Endodermal cell (in vitro differentiated cells): ENCODE results near the gene AKAP11. TPM values are rescaled to one million over a fixed set of nuclear protein-coding genes. Genes with fewer than 3 reads are reported as not detected.

Experiments
- DNase-seq: peaks from one replicate; pipeline ENCODE4 v3.0.0-alpha.2; 2017
- H3K27ac ChIP-seq: 2 replicates; pipeline ENCODE4 v1.5.1; 2013; ENCODE audit warnings: mild to moderate bottlenecking, low read depth, low read length, moderate library complexity
- H3K27me3 ChIP-seq: 2 replicates; pipeline ENCODE4 v1.6.1; 2013; ENCODE audit warnings: mild to moderate bottlenecking, low read length, moderate library complexity; ENCODE audit not compliant: insufficient read depth, control insufficient read depth, poor library complexity, severe bottlenecking
- H3K36me3 ChIP-seq: 2 replicates; pipeline ENCODE4 v1.7.0; 2013; ENCODE audit warnings: mild to moderate bottlenecking, low read length, moderate library complexity; ENCODE audit not compliant: control insufficient read depth, insufficient read depth
- H3K4me1 ChIP-seq: one replicate; pipeline ENCODE4 v1.7.0; 2013; ENCODE audit warnings: low read length; ENCODE audit not compliant: control insufficient read depth, insufficient read depth
- H3K4me3 ChIP-seq: 2 replicates; pipeline ENCODE4 v1.5.1; 2013; ENCODE audit warnings: mild to moderate bottlenecking, low read length, moderate library complexity
- H3K9ac ChIP-seq: 2 replicates; pipeline ENCODE4 v1.6.1; 2013; ENCODE audit warnings: mild to moderate bottlenecking, low read length, moderate library complexity; ENCODE audit not compliant: poor library complexity, severe bottlenecking; ENCODE audit errors: extremely low read depth
- H3K9me3 ChIP-seq: 2 replicates; pipeline ENCODE4 v1.6.1; 2013; ENCODE audit warnings: mild to moderate bottlenecking, low read length, moderate library complexity; ENCODE audit not compliant: control insufficient read depth
- H3K27ac Mint-ChIP-seq: 2 replicates; pipeline ENCODE4 v1.8.0; 2020; ENCODE audit warnings: mixed read lengths
- H3K27me3 Mint-ChIP-seq: 2 replicates; pipeline ENCODE4 v1.8.0; 2021; ENCODE audit warnings: mild to moderate bottlenecking, mixed read lengths; ENCODE audit not compliant: insufficient read depth
- H3K36me3 Mint-ChIP-seq: 2 replicates; pipeline ENCODE4 v1.8.0; 2020; ENCODE audit warnings: low read depth, mixed read lengths
- H3K4me1 Mint-ChIP-seq: 2 replicates; pipeline ENCODE4 v1.8.0; 2020; ENCODE audit warnings: mixed read lengths
- H3K4me3 Mint-ChIP-seq: 2 replicates; pipeline ENCODE4 v1.8.0; 2020; ENCODE audit warnings: mild to moderate bottlenecking, moderate library complexity, mixed read lengths
- H3K9me3 Mint-ChIP-seq: 2 replicates; pipeline ENCODE4 v1.8.0; 2020; ENCODE audit warnings: mild to moderate bottlenecking, mixed read lengths
- WGBS, 2 experiments: methylation state at CpG; one replicate each; pipeline versions ENCODE4 v1.1.5 to v1.1.7; 2013; ENCODE audit warnings: missing lambda C conversion rate in 2 of 2, mixed read lengths in 1 of 2; ENCODE audit not compliant: insufficient coverage in 1 of 2, insufficient read length in 1 of 2; 5-methylcytosine and 5-hydroxymethylcytosine counted together
- total RNA-seq, 2 donors: library from RNA; stranded (reverse); fragmentation: NEBNext Ultra II Directional in 1 of 2; extraction: Animal tissue kit (Norgen Biotek cat#: 25700) in 1 of 2; gene quantifications; 2 replicates in 1 of 2; 3 replicates in 1 of 2; pipeline ENCODE4 v1.2.1, GENCODE V29; 2021
- TF ChIP-seq, protein P1 (sequence below): fragments of 200-600 bp; sonication (generic); conservative IDR thresholded peaks from 2 replicates; pipeline ENCODE4 v1.5.0; 2021; ENCODE audit warnings: antibody characterized with exemption, mild to moderate bottlenecking

The AKAP11 gene
- total RNA-seq, 2 donors from 2014 or later: 16.9 to 17.6 TPM

DNA sequence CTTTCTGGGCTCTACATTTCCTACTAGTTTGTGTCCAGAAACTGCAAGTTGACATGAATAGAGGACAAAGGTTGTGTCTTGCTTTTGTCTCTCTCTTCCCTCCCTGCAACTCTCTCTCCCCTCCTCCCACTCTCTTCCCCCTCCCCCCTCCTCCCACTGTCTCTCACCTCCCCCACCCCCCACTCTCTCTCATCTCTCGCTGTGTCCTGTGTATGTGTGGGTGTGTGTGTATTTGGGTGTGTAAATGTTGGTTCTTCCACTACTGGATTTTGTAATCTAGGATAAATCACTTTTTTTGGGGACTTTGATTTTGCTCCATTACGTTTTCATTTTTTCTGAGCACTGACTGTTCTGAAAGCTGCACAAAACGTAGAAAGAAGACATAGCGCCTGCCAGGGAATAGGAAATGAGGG is 48.4 kb downstream of the AKAP11 start:
- 43 to 55% methylated on average over 3 of the region's 4 CpGs for WGBS, 2 experiments

DNA sequence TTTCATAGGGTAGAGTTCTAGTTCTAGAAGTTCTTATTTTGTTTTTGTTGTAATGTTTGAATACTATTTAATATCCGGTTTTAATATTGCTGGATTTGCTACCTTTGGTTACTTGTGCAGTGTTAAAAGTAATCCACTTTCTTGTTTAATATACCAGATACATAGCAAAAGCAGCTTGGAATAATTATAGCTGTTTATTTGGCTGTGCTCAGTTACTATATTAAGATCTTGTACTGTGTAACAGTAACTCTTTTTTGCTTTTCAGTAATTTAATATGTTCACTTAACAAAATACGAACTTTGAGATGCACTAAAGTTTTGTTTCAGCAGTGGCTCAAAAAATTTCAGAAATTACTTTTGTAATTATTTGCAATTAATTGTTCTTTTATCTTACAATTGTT is 50.9 kb downstream of the AKAP11 start:
- H3K27me3 ChIP-seq: no peaks in the 10 kb centered on the region
- TF ChIP-seq, protein P1, sequence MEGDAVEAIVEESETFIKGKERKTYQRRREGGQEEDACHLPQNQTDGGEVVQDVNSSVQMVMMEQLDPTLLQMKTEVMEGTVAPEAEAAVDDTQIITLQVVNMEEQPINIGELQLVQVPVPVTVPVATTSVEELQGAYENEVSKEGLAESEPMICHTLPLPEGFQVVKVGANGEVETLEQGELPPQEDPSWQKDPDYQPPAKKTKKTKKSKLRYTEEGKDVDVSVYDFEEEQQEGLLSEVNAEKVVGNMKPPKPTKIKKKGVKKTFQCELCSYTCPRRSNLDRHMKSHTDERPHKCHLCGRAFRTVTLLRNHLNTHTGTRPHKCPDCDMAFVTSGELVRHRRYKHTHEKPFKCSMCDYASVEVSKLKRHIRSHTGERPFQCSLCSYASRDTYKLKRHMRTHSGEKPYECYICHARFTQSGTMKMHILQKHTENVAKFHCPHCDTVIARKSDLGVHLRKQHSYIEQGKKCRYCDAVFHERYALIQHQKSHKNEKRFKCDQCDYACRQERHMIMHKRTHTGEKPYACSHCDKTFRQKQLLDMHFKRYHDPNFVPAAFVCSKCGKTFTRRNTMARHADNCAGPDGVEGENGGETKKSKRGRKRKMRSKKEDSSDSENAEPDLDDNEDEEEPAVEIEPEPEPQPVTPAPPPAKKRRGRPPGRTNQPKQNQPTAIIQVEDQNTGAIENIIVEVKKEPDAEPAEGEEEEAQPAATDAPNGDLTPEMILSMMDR: no peak
- no peak overlapping the region for H3K27ac Mint-ChIP-seq

More for the DNA sequence above, 48.4 kb downstream of the AKAP11 start:
- H3K27me3 Mint-ChIP-seq: no peaks in the 10 kb centered on the region
- peaks cover 36% of the 10 kb centered on the region for H3K4me1 Mint-ChIP-seq
- TF ChIP-seq, protein P1: no peak
- no peaks in the 10 kb centered on the region for H3K9me3 Mint-ChIP-seq
- H3K27ac ChIP-seq: peak overlapping the region; percentile 27
- peak overlapping the region; percentile 88 for H3K27ac Mint-ChIP-seq
- DNase-seq: peak; percentile 63
- peaks cover 3% of the 10 kb centered on the region for H3K36me3 ChIP-seq
- H3K9me3 ChIP-seq: no peaks in the 10 kb centered on the region
- no peaks in the 10 kb centered on the region for H3K36me3 Mint-ChIP-seq
- H3K4me1 ChIP-seq: peaks cover 7% of the 10 kb centered on the region
- no peaks in the 10 kb centered on the region for H3K27me3 ChIP-seq
- peak overlapping the region; percentile 26 for H3K9ac ChIP-seq
- H3K4me3 ChIP-seq: peak overlapping the region; percentile 66
- peak overlapping the region; percentile 33 for H3K4me3 Mint-ChIP-seq

DNA sequence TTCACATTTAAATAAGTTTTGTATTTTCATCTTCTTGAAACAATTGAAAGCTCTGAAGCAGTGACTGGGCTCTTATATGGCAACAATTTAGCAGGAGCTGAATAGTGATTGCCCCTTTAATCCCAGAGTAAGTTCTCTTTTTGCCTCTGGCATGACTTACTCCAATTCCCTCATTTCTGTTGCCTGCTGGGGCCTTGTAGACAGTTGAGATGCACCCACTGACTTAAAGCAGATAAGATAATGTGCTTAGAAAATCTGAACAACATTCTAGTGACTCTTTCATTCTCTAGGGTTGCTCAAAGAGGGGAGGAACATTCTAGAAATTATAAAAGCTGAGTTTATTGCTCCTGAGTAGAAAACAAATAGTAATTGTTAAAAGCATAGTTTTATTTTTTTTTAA is 52.8 kb downstream of the AKAP11 start:
- Histone ChIP-seq H3K9ac (no peak overlapping the region), H3K27ac (no peak overlapping the region), H3K4me3 (peak overlapping the region; percentile 24), H3K4me1 (peaks cover 14% of the 10 kb centered on the region), H3K27me3 (no peaks in the 10 kb centered on the region), H3K9me3 (no peaks in the 10 kb centered on the region), H3K36me3 (no peaks in the 10 kb centered on the region)
- Mint-ChIP-seq H3K36me3 (no peaks in the 10 kb centered on the region), H3K9me3 (no peaks in the 10 kb centered on the region), H3K4me3 (no peak overlapping the region), H3K27me3 (no peaks in the 10 kb centered on the region), H3K27ac (no peak overlapping the region), H3K4me1 (peaks cover 45% of the 10 kb centered on the region)
- TF ChIP-seq, protein P1: no peak
- DNase-seq: no peak

More for the DNA sequence above, 50.9 kb downstream of the AKAP11 start:
- H3K4me3 Mint-ChIP-seq: no peak overlapping the region
- no peak for DNase-seq
- H3K9me3 ChIP-seq: no peaks in the 10 kb centered on the region
- WGBS, 2 experiments: 84% methylated on average over 2 of the region's 2 CpGs; no CpG with 5 or more reads in 1 of the 2 experiments
- H3K9me3 Mint-ChIP-seq: no peaks in the 10 kb centered on the region
- no peak overlapping the region for H3K9ac ChIP-seq
- peaks cover 54% of the 10 kb centered on the region for H3K4me1 Mint-ChIP-seq
- H3K27me3 Mint-ChIP-seq: no peaks in the 10 kb centered on the region
- no peaks in the 10 kb centered on the region for H3K36me3 Mint-ChIP-seq
- H3K27ac ChIP-seq: no peak overlapping the region
- H3K4me1 ChIP-seq: peaks cover 14% of the 10 kb centered on the region
- peaks cover 3% of the 10 kb centered on the region for H3K36me3 ChIP-seq
- no peak overlapping the region for H3K4me3 ChIP-seq
